Measurements from ENCODE around the gene ZBTB43. TPM values are rescaled to one million over a fixed set of nuclear protein-coding genes. Genes with fewer than 3 reads are reported as not detected.

The ZBTB43 gene
- total RNA-seq, 1 donor from 2014 or later = 8.2 TPM

DNA sequence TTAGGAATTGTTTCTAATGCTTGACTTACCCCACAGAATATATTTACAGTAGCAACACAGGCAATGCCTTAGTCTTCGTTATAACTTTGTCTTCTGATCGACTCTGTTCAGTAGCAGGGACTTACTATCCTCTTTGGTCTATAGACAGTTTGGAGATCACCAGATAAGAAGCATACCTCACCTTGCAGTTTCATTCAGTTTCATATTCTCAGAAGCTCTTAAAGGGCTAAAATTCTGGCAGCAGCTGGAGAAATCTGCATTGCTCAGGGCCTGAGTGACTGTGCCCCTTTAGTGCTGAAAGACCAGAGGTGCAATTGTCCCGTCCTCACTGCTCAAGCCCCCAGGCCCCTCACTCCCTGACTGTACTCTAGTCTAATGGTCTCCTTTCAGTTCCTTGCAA lies 26.0 kb downstream of the ZBTB43 start:
- no peak for DNase-seq

DNA sequence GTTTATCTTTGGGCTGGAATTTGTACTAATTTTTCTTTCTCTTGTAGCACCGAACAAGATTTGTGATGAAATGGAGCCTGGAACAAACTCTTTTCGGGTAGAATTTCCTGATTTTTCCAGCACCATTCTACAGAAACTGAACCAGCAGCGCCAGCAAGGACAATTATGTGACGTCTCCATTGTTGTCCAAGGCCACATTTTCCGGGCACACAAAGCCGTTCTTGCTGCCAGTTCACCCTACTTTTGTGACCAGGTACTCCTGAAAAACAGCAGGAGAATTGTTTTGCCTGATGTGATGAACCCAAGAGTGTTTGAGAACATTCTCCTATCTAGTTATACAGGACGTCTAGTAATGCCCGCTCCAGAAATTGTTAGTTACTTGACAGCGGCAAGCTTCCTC lies 27.6 kb downstream of the ZBTB43 start:
- no peak for DNase-seq

DNA sequence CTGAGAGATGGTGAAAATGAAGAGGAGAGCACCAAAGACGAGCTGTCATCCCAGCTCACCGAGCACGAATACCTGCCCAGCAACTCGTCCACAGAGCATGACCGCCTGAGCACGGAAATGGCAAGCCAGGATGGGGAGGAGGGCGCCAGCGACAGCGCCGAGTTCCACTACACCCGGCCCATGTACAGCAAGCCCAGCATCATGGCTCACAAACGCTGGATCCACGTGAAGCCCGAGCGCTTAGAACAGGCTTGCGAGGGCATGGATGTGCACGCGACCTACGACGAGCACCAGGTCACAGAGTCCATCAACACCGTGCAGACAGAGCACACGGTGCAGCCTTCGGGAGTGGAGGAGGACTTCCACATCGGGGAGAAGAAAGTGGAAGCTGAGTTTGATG lies 28.2 kb downstream of the ZBTB43 start:
- no peak for DNase-seq

DNA sequence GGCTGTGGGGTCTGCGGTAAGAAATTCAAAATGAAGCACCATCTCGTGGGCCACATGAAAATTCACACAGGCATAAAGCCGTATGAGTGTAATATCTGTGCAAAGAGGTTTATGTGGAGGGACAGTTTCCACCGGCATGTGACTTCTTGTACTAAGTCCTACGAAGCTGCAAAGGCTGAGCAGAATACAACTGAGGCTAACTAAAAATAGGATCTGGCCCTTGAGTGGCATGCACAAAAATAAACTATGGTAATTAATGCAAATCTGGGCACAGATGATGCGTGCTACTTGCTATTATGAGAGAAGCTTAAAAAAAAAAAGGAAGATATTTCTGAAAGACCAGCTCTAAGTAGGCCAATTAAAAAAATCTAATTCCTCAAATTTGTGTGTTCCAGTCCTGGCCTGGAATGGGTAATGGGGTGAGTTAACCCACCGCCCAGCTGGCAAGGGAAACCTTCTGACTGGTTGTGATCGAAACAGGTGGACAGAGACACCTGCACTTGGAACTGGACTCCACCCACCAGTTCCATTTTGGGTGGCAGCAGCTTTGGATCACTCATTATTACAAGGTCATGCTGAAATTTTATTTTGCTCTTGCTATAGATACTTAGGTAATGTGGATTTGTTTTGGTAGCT lies 29.0 kb downstream of the ZBTB43 start:
- DNase-seq = no peak

DNA sequence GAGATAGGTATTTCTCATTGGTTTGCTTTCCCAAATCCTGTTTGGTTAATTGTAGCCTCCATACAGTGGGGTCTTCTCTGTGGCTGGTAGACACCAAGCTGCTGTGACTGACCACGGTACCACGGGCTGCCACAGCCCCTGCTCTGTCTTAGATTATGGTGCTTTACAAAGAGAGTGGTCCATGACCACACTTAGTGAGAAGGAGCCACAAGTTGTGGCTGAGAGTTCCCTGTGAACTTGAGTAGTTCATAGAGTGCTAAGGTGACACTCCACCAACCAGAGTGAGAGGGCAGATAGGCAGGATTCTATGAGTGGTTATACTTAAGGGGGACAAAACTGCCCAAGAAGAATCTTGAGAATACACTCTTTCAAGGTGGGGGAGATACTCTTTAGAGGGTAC lies 29.8 kb downstream of the ZBTB43 start:
- no peak for DNase-seq

DNA sequence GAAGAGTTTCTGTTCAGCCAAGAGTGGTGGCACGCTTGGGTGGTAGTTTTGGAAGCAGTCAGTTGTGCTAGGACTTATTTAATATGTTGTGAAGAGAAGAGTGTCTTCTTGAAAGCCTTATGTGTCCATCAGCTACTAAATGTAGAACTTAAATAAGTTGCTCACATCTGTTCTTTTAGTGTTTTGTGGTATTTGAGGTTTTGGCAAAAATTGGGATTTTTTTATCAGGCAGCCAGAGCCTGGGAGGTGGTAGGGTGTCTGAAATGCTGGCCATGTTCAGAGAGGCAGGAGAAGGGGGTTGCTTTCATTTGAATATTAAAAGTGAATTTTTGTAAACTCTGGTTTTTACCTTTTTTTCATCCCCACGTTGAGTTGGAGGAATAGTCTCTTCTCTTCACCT lies 31.4 kb downstream of the ZBTB43 start:
- no peak for DNase-seq

DNA sequence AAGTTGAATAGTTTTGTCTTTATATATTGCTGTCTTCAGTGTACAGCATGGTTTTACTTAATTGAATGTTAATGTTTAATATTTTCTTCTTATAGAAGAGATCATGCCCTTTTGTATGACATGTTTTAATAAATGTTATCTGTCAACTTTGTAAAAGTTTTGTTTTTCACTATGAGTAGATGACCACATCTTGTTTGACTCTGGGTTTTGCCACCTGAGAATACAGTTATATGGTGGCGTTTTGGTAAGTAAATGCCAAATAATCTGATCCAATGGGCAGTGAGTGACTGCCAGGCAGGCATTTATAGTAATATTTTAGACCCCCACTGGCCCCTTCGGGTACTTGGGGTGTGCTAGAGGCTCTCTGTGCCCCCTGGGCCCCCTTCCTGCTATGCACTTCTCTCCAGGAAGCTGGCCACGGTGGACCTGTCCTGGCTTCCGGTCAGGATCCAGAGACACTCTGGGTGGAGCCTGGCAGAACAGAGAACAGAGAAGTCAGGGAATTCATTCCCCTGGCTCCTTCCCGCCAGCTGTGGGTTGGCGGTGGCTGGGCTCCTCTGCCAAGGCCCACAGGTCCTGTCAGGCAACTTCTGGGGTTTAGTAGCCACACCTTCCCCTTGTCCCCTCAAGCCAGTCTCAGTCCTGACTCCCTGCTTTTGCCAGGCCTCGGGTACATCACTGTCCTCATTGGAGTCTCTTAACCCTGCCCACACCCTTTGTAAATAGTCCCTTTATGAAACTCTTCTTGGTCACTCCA lies 33.4 kb downstream of the ZBTB43 start:
- no peak for DNase-seq

DNA sequence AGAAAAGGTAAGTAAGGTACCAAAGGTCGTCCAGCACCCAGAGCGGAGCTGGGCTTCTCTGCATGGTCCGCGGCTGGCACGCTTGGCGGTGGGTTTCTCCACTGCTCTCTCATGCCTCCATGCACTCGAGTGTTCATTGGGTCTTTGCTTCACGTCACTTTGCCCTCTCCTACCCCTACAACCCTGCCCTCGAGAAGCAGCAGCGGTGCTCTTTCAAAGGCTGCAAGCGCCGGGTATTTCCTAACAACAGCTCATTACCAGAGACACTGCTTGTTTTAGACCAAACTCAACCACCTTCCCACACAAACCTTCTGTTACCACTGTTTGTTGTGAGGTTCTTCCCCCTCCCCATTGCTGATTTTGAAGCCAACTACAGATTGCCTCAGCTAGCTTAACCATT lies 34.1 kb downstream of the ZBTB43 start:
- no peak for DNase-seq

DNA sequence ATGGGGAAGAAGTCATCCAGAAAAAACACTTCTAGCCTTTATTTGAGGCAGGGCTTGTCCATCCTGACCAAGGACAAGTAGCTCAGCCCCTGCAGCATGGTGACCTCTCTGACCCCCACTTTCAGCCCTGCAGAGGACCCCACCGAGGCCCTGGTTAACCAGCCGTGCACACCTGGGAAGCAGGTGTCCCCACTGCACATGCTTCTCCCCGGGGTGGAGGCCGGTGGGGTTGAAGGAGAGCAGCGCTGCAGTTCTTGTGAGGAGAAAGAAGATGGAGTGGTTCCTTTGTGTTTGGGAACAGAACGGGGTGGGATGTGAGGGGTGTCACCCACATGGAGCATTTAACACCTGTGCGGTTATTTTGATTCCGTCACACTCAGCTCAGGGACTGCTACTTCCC lies 34.5 kb downstream of the ZBTB43 start:
- no peak for DNase-seq

DNA sequence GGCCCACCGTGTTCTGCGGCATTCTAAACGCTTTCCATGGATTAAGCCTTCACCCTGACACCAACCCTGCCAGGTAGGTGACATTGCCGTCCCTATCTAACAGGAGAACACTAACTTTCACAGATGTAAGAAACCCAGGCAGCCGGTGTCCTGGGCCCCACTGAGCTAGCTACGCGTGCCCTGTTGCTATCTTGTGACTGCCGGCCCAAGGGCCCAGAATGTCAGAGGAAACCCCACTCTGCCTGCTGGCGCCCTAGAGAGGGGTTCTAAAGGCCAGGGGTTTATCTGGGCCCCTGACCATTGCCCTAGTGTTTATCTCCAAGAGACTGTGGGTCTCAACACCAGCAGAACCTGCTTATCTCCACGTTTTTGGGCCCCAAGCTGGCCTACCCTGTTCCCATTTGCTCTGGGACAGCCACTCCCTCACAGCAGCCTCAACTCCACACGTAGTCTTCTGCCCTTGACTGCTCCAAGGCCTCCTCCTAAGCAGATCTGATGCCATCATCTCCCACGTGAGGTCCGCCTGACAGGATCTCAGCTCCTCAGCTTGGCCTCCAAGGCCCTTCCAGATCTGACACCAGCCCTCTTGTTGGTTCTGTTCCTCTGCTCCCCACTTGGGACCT lies 37.5 kb downstream of the ZBTB43 start:
- no peak for DNase-seq

DNA sequence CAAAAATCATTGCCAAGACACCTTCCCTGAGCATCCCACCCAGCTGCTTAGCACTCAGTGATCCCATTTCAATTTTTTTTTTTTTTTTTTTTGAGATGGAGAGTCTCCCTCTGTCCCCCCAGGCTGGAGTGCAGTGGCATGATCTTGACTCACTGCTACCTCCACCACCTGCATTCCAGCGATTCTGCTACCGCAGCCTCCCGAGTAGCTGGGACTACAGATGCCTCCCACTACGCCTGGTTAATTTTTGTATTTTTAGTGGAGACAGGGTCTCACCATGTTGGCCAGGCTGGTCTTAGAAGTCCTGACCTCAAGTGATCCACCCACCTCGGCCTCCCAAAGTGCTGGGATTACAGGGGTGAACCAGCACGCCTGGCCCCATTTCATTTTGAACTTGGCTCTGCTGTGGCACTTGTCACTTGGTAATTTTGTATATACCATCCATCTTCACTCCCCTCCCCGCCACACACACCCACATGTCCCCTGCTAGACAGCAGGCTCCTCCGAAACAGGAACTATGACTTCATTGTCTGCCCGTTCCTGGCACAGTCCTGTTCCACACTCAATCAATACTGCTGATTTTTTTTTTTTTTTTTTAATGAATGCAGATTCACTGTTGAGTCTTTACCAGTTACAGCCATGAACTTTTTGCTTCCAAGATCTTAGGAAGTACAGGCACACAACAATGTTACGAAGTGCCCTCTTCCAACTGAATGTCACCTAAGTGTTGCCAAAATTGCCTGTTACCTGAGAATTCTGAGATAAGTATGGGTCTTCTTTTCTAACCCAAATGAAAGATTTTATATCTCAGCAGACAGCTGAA lies 38.3 kb downstream of the ZBTB43 start:
- DNase-seq = peak; percentile 32

DNA sequence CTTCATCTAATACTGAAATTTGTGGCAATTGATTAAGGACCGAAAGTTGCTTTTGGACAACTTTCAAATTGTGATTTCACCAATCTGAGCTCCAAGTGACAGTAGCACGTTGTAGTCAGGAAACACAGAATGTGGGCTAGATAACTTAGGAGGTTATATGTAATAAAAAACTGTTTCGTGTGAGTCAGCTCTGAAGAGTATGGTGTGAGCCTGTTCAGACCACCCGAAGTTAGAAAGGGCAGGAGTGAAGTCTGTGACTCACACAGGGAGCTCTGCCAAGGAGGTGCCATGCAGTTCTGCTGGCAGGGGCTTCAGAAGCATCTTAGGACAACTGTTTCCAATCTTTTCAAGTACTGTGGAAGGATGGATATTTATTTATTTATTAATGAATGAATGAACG lies 39.2 kb downstream of the ZBTB43 start:
- peak; percentile 57 for DNase-seq

DNA sequence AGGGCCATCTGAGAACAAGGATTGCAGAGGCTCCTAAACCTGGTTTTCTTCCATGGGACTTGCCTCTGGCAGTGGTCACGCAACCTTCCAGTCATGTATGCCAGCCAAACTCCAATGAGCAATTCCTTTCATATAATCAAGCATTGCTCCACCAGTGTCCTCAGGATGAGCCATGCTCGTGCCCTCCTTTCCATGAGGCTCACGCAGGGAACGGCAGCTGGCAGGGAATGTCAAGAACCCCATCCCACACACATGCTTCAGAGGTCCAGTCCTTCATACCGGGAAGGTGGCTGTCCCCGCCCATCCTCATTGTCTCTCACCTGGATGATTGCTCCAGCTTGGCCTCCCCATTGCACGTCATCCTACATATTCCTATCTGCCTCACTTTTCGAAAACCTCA lies 42.2 kb downstream of the ZBTB43 start:
- DNase-seq = no peak

DNA sequence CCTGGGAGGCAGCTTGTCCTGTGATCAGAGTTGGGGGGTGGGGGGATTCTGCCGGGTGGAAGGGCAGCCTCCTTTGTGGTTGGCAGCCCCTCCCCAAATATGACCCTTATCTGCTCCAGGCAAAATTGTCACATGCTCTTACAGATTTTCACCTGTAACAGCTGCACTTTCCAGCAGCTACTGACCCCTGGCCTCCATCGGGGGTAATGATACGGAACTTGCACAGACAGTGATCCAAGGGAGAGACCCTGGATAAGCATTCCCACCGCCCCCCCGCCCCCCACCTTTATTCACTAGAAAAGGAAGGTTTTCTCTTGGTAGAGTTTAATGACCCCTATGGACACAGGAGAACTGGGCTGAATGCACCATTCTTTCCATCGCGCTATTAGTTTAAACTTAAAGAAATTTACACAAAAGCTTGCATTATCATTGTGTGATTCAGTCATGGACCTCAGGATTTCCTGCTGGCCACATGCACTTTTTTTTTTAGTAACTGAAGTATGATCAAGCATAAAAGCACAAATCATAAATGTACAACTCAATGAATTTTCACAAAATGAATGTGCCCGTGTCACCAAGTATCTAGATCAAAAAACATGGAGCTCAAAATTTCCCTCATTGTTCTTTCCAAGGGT lies 44.9 kb downstream of the ZBTB43 start:
- DNase-seq = no peak

DNA sequence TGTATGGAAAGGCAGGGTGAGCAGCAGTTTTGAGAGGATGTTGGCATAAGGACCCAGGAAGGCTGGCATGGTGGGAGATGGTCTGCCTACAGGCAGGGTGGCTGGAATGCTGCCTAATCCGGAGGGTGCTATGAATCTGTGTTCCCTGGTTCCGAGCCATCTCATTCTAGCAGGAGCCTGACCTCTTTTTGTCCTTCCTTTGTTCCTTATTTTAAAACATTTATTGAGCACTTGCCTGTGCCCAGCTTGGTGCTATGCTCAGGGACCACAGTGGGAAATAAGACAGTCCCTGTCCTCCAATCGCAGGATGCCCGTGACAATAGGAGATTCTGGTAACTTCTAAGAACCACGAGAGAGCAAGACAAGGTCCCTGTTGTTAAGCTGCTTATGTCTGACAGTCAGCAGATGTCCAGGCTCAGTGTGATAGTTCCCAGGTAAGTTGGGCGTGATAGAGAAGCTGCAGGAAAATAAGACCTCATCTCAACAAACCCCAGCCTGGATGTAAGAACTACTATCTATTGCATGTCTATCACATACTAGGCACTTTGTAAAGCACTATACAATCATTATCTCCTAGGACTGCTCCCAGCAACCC lies 46.5 kb downstream of the ZBTB43 start:
- no peak for DNase-seq

DNA sequence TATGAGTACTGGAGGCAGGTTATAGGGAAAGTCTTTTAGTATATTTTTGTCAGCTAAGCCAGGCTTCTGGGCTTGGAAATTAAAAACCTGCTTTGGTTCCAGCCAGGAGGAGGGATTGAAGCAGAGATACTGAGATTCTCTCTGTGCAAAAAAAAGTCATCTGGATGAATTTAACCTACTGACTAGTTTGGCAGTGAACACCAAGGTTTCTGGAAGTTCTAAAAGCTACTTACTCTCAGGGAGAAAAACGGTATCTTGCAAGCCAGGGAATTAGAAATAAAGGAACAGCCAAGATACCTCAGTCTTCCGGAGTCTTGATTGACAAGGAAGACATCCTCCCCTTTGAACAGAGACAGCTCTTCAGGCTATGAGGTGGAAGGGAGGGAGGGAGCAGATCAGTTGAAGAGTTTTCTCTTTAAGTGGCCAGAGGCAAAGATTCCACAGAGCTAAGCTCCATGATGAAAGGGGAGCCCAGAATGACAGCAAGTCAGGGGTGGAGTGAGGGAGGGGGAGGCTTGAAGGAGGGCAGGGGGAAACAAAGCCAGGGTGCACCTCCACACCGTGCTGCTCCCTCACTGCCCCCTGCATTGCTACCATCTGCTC lies 47.3 kb downstream of the ZBTB43 start:
- DNase-seq = no peak

DNA sequence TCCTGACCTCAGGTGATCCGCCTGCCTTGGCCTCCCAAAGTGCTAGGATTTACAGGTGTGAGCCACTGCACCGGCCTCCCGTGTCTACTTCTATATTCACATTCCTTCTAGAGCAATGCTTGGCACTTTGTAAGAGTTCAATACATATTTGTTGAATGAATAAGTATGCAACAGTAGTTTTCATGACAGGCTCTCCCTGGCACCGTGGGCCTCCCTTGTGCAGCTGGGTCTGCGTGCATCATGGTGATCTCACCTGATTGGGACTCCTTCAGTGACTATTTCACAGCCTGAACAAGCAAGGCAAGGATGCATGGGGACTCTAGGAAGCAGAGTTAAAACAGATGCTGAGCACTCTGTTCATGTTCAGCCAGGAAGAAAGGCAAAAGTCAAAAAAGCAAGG lies 48.8 kb downstream of the ZBTB43 start:
- DNase-seq = no peak

DNA sequence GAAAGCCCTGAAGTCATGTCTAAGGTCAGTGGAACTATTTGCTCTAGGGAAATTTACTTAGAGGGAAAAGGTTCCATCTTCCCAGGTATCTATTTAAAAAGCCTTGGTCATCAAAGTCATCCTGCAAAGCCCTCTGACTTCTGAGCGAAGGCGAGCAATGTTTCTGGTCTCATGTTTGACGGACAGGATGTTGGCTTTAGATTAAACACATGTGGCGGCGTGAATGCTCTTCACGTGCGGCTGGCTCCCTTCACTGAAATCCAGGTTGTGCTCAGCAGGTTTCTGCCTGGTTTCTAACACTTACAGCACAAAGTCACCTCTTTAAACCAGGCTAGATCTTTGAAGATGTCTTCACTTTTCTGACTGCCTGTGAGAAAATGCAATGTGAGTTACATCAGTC lies 49.9 kb downstream of the ZBTB43 start:
- DNase-seq = peak; percentile 18

DNA sequence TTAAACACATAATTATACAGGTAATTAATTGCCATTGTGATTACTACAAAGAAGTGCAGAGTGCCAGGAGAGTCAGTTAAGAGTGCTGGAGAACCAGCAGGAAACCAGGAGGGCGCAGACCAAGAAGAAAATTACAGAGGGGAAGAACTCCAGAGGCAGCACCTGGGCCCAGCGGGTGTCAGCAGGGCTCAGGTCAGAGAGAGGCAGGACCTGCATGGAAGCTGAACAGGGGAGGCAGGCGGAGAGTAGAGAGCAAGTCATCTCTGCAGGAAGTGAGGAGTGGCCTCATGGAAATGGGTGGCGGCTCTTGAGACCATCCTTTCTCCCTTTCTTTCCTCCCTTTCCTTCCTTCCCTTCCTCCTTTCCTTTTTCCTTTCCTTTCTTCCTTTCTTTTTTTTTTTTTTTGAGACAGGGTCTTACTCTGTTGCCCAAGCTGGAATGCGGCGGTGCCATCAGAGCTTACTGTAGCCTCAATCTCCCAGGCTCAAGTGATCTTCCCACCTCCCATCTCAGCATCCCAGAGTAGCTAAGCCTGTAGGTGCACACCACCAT lies 51.6 kb downstream of the ZBTB43 start:
- DNase-seq = no peak

DNA sequence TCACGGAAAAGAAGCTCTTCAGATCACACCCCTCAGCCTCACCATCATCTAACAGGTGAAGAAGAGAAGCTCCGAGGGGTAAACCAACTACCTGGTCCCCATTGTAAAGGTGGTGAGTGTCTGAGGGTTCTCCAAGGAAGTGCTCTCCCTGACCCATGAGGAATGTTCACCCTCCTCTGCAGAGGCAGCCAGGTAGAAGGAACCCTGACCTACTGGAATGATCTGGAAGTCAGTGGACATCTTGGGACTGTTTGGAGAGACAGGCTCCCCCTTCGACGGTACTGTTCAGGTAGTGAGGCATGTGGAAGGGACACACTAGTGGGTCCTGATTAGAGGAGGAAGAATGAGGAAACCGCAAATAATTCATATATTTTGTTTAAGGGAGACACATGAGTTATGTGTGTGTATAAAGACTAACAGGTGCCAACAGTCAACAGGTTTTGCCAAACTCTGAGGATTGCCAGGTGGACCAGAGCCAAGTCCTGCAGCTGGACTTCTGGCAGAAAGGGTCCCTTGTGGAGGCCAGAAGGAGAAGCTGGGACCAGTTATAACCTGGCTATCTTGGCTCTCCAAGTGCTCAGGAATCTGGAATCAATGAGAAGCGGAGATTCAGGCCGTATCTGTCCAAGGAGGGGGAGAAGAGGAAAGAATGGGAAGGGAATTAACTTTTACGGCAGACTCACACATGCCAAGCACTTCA lies 52.6 kb downstream of the ZBTB43 start:
- DNase-seq = no peak

DNA sequence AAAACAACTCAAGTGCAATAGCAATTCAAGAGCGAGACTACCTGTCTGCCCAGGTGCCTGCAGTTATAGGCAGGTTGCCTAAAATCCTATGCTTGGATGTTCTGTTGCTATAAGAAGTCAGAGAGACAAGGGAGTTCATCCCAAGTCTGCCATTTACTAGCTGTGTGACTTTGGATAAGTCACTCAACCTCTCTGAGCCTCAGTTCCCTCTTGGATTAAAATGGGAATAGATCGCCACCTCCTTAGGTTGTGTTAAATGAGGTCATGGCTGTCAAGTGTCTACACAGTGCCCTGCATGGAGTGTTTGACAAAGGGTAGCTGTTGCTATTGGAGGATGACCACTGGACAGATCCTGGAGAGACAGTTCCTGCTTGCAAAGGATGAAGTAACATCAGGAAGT lies 54.3 kb downstream of the ZBTB43 start:
- no peak for DNase-seq
